ENCODE results near the gene SLC6A18.

DNA sequence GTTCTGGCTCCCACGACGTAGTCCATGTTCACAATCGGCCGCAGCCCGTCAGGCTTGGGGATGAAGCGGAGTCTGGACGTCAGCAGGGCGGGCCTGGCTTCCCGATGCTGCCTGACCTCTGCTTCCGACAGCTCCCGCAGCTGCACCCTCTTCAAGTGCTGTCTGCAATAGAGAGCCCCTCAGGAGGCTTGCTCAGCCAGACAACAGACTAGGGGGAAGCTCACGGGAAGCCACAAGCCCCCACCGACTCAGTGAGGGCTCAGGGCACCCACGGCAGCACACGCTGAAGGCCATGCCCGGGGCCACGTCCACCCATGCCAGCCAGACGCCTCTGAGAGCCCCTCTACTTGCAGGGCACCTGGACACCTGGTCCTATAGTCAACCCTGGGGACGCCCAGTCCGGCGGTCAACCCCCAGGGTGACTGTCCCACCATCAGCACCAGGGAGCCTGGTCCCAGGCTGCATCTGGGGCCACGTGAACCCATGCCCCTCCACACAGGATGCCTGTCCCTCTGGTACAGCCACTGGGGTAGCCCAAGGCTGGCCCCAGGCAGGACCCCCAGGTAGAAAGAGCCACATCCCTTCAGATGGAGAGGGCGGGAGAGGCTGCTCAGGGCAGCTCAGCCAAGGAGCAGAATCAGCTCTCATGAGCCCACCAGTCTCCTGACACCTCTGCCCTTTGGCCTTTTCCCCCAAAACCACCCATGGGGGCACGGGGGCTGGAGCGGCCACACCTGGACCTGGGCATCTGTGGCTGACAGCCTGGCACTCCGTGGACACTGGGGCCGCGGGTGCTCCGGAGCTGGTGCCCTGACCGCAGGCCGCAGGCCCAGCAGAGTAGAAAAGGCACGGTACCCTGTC is 55.2 kb downstream of the SLC6A18 start:
- TF ChIP-seq ZNF133 (tag by site-specific recombination; IDR thresholded peaks at IDR 0.05) (no peak), ZNF398 (tag by site-specific recombination; IDR thresholded peaks at IDR 0.05) (no peak), ZNF302 (tag by site-specific recombination; IDR thresholded peaks at IDR 0.05; ENCODE audit: low read depth) (no peak), ZNF239 (tag by site-specific recombination; IDR thresholded peaks at IDR 0.05) (no peak), HOXD13 (CRISPR knock-in tag; IDR thresholded peaks at IDR 0.05; ENCODE audit: borderline replicate concordance) (no peak), ZFP41 (tag by site-specific recombination; IDR thresholded peaks at IDR 0.05; ENCODE audit: borderline replicate concordance) (no peak), ZFP3 (tag by site-specific recombination; IDR thresholded peaks at IDR 0.05; ENCODE audit: low read depth) (no peak), ZNF354C (tag by site-specific recombination; IDR thresholded peaks at IDR 0.05; ENCODE audit: borderline replicate concordance, low read depth) (no peak), ZNF157 (tag by site-specific recombination; IDR thresholded peaks at IDR 0.05) (no peak), RBAK (tag by site-specific recombination; IDR thresholded peaks at IDR 0.05) (no peak), BCL11A (tag by site-specific recombination; IDR thresholded peaks at IDR 0.05; ENCODE audit: low read depth) (no peak)
- TF ChIP-seq, protein P1, sequence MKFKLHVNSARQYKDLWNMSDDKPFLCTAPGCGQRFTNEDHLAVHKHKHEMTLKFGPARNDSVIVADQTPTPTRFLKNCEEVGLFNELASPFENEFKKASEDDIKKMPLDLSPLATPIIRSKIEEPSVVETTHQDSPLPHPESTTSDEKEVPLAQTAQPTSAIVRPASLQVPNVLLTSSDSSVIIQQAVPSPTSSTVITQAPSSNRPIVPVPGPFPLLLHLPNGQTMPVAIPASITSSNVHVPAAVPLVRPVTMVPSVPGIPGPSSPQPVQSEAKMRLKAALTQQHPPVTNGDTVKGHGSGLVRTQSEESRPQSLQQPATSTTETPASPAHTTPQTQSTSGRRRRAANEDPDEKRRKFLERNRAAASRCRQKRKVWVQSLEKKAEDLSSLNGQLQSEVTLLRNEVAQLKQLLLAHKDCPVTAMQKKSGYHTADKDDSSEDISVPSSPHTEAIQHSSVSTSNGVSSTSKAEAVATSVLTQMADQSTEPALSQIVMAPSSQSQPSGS (tag by site-specific recombination; IDR thresholded peaks at IDR 0.05; ENCODE audit: low read depth), result no peak
- TF ChIP-seq, protein P2, sequence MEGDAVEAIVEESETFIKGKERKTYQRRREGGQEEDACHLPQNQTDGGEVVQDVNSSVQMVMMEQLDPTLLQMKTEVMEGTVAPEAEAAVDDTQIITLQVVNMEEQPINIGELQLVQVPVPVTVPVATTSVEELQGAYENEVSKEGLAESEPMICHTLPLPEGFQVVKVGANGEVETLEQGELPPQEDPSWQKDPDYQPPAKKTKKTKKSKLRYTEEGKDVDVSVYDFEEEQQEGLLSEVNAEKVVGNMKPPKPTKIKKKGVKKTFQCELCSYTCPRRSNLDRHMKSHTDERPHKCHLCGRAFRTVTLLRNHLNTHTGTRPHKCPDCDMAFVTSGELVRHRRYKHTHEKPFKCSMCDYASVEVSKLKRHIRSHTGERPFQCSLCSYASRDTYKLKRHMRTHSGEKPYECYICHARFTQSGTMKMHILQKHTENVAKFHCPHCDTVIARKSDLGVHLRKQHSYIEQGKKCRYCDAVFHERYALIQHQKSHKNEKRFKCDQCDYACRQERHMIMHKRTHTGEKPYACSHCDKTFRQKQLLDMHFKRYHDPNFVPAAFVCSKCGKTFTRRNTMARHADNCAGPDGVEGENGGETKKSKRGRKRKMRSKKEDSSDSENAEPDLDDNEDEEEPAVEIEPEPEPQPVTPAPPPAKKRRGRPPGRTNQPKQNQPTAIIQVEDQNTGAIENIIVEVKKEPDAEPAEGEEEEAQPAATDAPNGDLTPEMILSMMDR (tag by site-specific recombination; IDR thresholded peaks at IDR 0.05), result no peak
- TF ChIP-seq, protein P3, sequence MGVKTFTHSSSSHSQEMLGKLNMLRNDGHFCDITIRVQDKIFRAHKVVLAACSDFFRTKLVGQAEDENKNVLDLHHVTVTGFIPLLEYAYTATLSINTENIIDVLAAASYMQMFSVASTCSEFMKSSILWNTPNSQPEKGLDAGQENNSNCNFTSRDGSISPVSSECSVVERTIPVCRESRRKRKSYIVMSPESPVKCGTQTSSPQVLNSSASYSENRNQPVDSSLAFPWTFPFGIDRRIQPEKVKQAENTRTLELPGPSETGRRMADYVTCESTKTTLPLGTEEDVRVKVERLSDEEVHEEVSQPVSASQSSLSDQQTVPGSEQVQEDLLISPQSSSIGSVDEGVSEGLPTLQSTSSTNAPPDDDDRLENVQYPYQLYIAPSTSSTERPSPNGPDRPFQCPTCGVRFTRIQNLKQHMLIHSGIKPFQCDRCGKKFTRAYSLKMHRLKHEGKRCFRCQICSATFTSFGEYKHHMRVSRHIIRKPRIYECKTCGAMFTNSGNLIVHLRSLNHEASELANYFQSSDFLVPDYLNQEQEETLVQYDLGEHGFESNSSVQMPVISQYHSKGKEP (tag by site-specific recombination; IDR thresholded peaks at IDR 0.05), result no peak
